Kasumi-1 (cell line): ENCODE data around the gene SLC5A4.
"Not testable (repeated sequence)": the region's sequence is repeated elsewhere in the genome, so short reads cannot be mapped to it uniquely, and the experiment has no call there.

Experiments
- DNase-seq, 2 experiments: peaks; one replicate each; lab custom pipeline; 2025; lab: John Stamatoyannopoulos, UW

The SLC5A4 gene

GRCh38 chr22:32255217-32255616 lies at the start of gene SLC5A4:
SLC5A4 (minus strand) TSS chr22:32255347; CDS start chr22:32255329, 18 bp downstream.
- DNase-seq = no peak

DNA sequence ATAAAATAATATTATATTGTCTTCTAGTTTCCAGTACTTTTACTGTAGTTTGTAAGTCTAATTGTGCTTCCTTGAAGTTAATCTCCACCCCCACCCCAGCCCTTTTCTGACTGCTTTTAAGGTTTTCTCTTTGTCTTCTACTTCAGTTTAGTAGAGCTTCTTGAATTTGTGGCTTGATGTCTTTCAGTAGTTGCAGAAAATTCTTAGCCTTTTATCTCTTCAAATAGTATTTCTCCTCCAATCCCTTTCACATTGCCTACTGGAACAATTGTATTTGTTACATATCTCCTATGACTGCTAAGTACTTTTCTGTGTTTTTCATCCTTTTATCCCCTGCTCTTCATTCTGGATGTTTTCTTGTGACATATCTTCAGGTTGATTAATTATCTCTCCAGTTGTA lies 38.8 kb upstream of the SLC5A4 start:
- not testable (repeated sequence) for DNase-seq

DNA sequence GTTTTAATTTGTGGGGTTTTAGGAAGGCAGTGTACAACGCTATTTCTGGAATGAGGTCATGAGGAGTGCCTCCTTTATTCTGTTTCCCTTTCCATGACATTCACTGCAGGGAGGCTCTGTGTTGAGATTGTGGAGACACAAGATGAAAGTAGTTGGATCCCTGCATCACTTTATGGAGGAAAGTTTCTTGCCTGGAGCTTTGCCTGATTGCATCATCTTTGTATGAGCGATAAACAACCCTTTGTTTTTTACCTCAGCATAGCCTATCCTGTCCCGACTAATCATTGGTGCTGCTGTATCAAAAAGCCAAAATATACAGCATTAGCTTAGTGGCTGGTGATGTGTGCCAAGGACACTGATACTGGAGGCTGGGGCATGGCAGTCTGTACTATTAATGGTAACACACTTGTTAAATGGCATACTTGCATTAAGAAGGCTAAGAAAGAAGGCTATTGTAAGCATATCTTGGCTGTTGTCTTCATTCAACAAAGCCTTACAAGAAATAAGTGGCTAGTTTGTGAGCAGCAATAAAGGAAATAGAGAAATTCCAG lies 31.2 kb upstream of the SLC5A4 start:
- DNase-seq = no peak

DNA sequence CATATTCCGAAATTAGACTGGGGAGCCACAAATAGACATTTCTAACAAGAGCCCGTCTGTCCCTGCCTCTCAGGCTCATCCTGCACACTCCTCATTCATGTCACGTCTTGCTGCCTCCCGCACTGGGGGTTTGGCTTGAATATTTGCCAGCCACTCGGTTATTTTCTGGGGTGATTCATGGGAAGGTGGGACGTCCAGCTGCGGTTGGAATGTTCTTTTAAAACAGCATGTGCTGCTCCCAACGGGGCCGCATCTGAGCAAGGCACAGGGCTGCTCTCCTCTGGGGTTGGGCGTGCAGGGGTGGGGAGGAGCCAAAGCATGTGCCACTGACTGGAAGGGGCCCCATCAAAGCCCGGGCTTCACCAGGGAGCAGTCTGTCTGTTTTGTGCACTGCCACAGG lies 25.9 kb upstream of the SLC5A4 start:
- DNase-seq = no peak

GRCh38 chr22:32275353-32275752 lies 20.2 kb upstream of the SLC5A4 start:
- not testable (repeated sequence) for DNase-seq

DNA sequence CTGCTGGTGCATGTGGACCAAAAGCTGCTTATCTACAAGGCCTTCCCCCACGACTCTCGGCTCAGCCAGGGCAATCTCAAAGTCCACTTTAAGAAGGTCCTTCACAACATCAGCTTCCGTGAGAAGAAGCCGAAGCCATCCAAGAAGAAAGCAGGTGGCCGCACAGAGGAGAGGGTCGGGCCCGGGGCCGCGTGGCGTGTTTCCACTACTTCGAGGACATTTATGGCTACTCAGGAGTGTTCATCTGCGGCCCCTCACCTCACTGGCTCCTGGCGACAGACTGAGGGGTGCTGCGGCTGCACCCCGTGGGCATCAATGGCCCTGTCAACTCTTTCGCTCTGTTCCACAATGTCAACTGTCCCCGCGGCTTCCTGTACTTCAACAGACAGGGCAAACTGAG lies 16.2 kb upstream of the SLC5A4 start:
- DNase-seq = no peak

GRCh38 chr22:32270641-32271369 lies 15.7 kb upstream of the SLC5A4 start:
- DNase-seq = no peak

DNA sequence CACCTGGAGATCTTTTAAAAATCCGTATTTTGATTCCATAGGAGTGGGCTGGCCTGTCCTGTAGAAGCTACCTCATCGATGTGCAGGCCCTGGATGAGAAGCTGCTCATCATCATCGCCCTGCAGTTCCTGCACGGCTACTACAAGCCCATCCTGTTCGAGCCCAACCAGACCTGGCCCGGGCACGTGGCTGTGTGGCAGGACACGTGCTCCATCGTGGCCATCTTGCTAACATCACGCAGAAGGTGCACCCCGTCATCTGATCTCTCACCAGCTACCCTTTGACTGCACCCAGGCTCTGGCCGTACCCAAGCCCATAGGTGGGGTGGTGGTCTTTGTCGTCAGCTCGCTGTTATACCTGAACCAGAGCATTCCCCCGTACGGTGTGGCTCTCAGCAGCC lies 14.2 kb upstream of the SLC5A4 start:
- DNase-seq = no peak

DNA sequence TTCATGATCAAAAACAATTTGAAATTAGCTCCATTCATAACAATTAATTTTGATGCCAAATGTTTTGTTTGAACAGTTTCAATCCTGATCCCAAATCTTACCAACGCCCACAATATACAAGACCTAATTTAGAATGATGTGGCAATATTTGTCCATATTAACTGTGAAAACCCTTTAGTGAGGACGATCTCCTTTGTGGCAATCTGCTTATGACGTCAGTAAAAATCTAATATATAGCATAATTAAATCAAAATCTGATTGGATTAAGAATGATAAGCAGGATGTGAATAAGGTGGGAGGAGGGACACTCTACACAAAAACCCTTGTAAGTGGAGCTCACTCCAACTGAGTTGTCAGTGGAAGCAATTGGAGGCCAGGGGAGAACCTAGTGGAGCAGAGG lies 11.9 kb upstream of the SLC5A4 start:
- DNase-seq = no peak

GRCh38 chr22:32265882-32266767 lies 11.0 kb upstream of the SLC5A4 start:
- peak; percentile 74 to 87 for DNase-seq

DNA sequence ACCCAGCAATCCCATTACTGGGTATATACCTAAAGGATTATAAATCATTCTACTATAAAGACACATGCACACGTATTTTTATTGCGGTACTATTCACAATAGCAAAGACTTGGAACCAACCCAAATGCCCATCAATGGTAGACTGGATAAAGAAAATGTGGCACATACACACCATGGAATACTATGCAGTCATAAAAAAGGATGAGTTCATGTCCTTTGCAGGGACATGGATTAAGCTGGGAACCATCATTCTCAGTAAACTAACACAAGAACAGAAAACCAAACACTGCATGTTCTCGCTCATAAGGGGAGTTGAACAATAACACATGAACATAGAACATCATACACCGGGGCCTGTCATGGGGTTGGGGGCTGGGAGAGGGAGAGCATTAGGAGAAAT lies 8.5 kb upstream of the SLC5A4 start:
- not testable (repeated sequence) for DNase-seq

DNA sequence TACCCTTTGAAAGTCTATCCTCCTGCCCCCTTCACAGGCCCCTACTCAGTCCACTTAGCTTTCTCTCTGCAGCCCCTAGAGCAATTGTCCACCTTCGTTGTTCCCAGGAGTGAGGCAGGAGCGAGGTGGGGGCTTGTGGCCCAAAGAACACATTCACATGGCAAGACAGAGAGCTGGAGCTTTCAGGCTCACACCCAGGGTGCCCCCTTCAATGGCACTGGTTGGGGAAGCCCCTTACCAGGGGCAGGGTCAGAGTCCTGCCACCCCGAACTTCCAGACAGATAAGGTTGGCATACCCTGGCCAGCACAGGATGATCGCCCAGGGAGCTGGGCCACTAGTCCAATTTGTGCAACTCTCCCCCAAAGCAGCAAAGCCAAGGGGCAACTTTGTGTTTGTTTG lies 6.2 kb upstream of the SLC5A4 start:
- no peak for DNase-seq

GRCh38 chr22:32258791-32259190 lies 3.6 kb upstream of the SLC5A4 start:
- no peak for DNase-seq

DNA sequence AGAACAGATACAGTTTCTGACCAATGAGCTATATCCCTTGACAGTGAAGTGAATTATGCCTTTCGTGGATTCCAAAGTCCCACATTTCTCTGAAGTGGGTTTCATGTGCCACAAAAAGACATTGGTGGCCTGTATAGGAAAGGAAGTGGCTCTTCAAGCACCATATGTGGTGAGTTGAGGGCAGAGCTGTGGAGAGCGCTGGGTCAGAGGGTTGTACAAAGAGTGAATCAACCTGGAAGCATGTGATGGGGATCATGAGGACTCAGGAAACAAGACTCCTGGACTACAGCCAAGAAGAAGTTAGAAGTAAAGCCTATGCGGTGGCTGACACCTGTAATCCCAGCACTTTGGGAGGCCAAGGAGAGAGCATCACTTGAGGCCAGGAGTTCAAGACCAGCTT lies 579 bp upstream of the SLC5A4 start:
- no peak for DNase-seq

- DNase-seq = no peak
Observed at GRCh38 chr22:32249231-32249630, 5.9 kb downstream of the SLC5A4 start.

- no peak for DNase-seq
Observed at GRCh38 chr22:32248276-32248675, 6.9 kb downstream of the SLC5A4 start.

- no peak for DNase-seq
Observed at GRCh38 chr22:32246166-32246565, 9.0 kb downstream of the SLC5A4 start.

GRCh38 chr22:32245042-32245441 lies 10.1 kb downstream of the SLC5A4 start:
- DNase-seq = no peak

DNA sequence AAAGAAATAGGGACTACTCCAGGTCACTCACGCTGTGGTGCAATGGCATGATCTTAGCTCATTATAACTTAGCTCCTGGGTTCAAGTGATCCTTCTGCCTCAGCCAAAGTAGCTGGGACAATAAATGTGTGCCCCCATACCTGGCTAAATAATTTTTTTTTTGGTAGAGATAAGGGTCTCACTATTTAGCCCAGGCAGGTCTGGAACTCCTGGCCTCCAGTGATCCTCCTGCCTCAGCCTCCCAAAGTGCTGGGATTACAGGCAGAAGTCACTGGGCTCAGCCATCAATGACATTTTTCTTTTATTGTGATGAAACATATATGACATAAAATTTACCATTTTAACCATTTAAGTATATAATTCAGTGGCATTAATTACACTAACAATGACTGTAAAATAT lies 10.6 kb downstream of the SLC5A4 start:
- DNase-seq = no peak

DNA sequence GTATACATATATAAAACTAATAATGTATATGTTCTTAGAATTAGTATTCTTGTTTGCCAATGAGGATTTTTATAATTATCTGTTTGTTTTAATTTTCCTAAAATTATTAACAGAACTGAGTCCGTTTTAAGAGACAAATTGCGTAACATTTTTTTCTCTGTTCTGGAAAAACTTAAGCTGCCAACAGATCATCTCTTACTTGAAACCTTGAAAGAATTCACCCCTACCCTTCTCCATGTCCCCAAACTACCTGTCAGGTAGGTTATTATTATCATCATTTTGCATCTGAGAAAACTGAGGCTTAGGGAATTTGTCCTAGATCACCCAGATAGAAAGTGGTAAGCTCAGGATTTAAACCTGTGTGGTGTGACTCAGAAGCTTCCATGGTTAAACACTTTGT lies 14.7 kb downstream of the SLC5A4 start:
- no peak for DNase-seq

- DNase-seq = no peak
Observed at GRCh38 chr22:32237906-32238305, 17.2 kb downstream of the SLC5A4 start.

DNA sequence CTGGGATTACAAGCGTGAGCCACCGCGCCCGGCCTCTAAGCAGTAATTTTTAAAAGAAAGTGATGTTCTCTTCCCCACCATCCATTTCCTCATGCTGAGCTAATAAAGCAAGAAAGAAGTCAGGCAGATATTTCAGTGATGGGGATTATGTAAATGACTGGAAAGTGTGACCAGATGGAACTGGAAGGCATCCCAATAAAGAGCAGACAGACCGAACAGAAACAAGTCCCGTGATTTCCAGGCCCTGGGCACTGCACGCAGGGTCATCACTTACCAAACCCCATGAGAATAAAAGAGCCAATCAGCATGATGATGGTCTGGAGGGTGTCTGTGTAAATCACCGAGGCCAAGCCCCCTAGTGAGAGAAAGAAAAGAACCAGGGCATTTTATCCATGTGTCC lies 18.2 kb downstream of the SLC5A4 start:
- DNase-seq = no peak

DNA sequence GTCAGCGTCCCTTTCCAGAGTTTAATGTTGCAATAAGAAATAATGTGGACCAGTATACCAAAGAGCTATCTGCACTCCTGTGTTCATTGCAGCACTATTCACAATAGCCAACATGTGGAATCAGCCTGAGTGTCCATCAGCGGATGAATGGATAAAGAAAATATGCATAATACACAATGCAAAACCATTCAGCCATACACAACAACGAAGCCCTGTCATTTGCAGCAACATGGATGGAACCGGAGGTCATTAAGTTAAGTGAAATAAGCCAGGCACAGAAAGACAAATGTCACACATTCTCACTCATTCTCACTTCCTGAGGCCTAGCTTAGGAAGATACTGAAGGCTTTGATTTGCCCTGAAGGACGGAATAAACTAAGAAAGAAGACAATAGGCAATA lies 22.1 kb downstream of the SLC5A4 start:
- no peak for DNase-seq
